ENCODE measurements around the gene DOK7. TPM values are rescaled to one million over a fixed set of nuclear protein-coding genes. Genes with fewer than 3 reads are reported as not detected.

DOK7 gene
- total and polyA plus RNA-seq, 2 of the 4 experiments (the other 2 are of a cell fraction), result not detected

DNA sequence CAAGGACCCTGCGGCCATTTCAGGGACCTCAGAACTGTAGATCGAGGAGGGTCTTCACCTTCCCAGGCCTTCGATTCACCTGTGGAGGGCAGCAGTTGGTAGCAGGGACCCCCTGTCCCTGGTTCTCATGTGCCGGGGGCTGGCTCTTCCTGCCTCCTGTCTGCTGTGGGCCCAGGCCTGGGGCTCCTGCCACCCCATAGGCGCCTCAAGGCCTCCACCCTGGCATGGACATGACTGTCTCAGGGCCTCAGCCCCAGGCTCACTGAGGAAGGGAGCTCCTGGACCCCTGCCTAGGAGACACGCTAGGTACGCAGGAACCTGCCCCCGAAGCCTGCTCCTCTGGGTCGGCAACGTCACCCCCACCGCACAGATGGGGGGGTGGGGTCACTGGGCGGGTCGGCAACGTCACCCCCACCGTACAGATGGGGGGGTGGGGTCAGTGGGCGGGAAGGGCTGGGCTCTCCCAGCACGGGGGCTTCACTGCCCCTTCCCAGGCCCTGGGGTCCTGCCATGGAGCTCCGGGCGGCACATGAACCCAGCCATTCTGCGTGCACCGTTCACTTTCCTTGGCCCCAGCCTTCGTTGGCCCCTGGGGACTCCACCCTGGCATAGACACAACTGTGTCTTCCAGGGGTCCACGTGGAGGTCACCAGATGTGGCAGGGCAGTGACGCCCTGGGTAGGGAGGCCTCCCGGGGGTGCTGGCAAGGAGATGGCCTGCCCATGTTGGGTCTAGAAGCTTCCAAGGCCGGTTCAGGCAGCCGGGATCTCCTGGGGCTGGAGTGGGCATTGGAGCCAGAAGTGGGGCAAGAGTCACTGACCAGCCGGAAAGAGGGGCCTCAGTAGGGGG lies 24.9 kb upstream of the DOK7 start:
- Histone ChIP-seq H3K4me1 (ENCODE audit: control insufficient read depth, insufficient read depth, low read length) (peaks cover 11% of the 10 kb centered on the region), H3K4ac (ENCODE audit: low read depth, low read length) (peak overlapping the region; percentile 97; the same call in 1 of the 2 replicates), H3K4me3 (ENCODE audit: insufficient read depth, low read depth, low read length) (no peak overlapping the region), H3K18ac (ENCODE audit: low read depth, low read length) (no peak overlapping the region), H2BK5ac (ENCODE audit: low read depth, low read length, poor library complexity, severe bottlenecking) (no peak overlapping the region), H3K4me2 (ENCODE audit: low read depth, low read length) (no peak overlapping the region), H2AFZ (replicated peaks; ENCODE audit: low read length, poor library complexity) (no peak overlapping the region), H4K20me1 (ENCODE audit: insufficient read depth, low read length) (no peaks in the 10 kb centered on the region; the same call in 1 of the 2 replicates), H4K8ac (ENCODE audit: low read depth in 2 of 2, low read length in 2 of 2) (0 out of 4 replicates have a peak overlapping the region, but pooled peaks of 1 of the 2 experiments have one; percentile 40), H2AK9ac (replicated peaks; ENCODE audit: low read depth, low read length, poor library complexity) (peak overlapping the region; percentile 99), H3K56ac (ENCODE audit: extremely low read depth, insufficient read depth, low read length) (no peak overlapping the region), H2BK120ac (ENCODE audit: low read depth, low read length) (no peak overlapping the region), H4K5ac (ENCODE audit: low read depth, low read length) (no peak overlapping the region), H3K36me3 (ENCODE audit: control insufficient read depth, insufficient read depth, low read length) (no peaks in the 10 kb centered on the region), H3K27ac (ENCODE audit: insufficient read depth, low read length) (no peak overlapping the region), H2BK20ac (ENCODE audit: low read depth, low read length) (no peak overlapping the region), H3K9me3 (ENCODE audit: control insufficient read depth, insufficient read depth, low read length) (no peaks in the 10 kb centered on the region), H3K9ac (ENCODE audit: low read depth, low read length) (no peak overlapping the region), H3K23ac (ENCODE audit: low read depth, low read length) (no peak overlapping the region), H3K9me1 (ENCODE audit: insufficient read depth, low read length) (0 out of 2 replicates have a peak, but pooled peaks cover 3% of the 10 kb centered on the region), H2BK15ac (ENCODE audit: low read depth, low read length) (no peak overlapping the region), H3K27me3 (ENCODE audit: control insufficient read depth, insufficient read depth, low read length) (no peaks in the 10 kb centered on the region), H3K14ac (replicated peaks; ENCODE audit: low read depth, low read length) (no peak overlapping the region), H3K79me1 (ENCODE audit: low read depth in 1 of 2, low read length in 2 of 2) (no peaks in the 10 kb centered on the region), H2AK5ac (ENCODE audit: low read depth, low read length) (no peak overlapping the region), H4K91ac (ENCODE audit: insufficient read depth, low read depth, low read length) (no peak overlapping the region)
- WGBS, 2 experiments (ENCODE audit: extremely low coverage in 2 of 2, insufficient read length in 1 of 2), result 100% methylated on average over 6 of the region's 28 CpGs; no CpG with 5 or more reads in 1 of the 2 experiments
- BruUV-seq (replicated peaks), result no TSS peak
- CTCF ChIA-PET, result interaction anchor here (0.6 kb wide), 1 partner anchor 309 kb away, joined by 4 read pairs; no protein-coding TSS in a partner anchor
- in situ Hi-C loops (cut with MboI; ENCODE audit: low sequenced_read_pairs) (no loop called here), dilution Hi-C loops (cut with HindIII; ENCODE audit: low sequenced_read_pairs, unreplicated experiment) (no loop called here), intact Hi-C loops (cut with micrococcal nuclease) (loop anchor here (5.0 kb wide), 1 partner anchor 146 kb away; the partner anchor contains the start of gene RGS12)
- no peak for ATAC-seq (ENCODE audit: low read depth)
- POLR2A ChIA-PET (ENCODE audit: unreplicated experiment), result no interaction called here
- no peak for DNase-seq
- TF ChIP-seq MAZ (IDR thresholded peaks at IDR 0.05; ENCODE audit: borderline replicate concordance, low read depth, low read length) (no peak), FOS (IDR thresholded peaks at IDR 0.05; ENCODE audit: low read depth, low read length) (no peak), NFE2L2 (IDR thresholded peaks at IDR 0.05; ENCODE audit: low read depth, low read length) (no peak), MAFK (IDR thresholded peaks at IDR 0.05; ENCODE audit: low read depth, low read length) (no peak), RAD21 (IDR thresholded peaks at IDR 0.05; ENCODE audit: low read length) (no peak), MXI1 (IDR thresholded peaks at IDR 0.05; ENCODE audit: borderline replicate concordance, low read depth, low read length) (no peak), RFX5 (IDR thresholded peaks at IDR 0.05; ENCODE audit: low read depth, low read length) (no peak), POLR2A (IDR thresholded peaks at IDR 0.05; ENCODE audit: low read depth, low read length) (no peak), ELK1 (IDR thresholded peaks at IDR 0.05; ENCODE audit: borderline replicate concordance, low read depth, low read length) (no peak), CHD1 (IDR thresholded peaks at IDR 0.05; ENCODE audit: low read depth, low read length) (no peak)
